ENCODE results near the gene SGMS1.

Gene SGMS1

DNA sequence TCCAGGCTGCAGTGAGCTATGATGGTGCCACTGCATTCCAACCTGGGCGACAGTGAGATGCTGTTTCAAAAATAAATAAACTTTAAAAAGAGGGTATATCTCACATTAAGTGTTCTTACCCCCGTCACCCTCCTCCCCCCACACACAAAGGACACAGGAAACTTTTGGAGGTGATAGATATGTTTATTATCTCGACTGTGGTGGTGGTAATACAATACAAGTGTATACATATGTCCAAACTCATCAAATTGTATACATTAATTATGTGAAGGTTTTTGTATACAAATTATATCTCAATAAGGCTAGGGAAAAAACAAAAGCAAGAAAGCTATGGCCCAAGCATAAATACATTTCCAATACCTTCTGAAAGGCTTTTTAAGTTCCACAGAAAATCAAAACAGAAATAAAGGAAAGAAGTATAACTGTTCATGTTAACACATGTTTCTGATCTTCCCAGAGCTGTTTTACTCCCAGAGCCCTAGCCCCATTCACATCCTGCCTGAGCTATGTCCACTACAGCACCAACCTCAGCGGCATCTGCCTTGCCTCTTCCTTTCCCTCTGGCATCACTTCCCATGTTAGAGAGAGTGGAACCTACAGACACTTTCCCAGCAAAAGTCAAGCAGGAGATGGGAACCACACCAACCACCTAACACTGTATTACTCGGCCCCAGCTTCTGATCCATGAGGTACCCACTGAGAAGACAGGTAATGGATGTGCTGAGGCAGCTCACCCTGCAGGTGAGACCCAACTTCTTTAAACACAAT lies 48.1 kb downstream of the SGMS1 start:
- Histone ChIP-seq H3K79me2 (ENCODE audit: insufficient read depth, low read length) (no peaks in the 10 kb centered on the region), H3K9me3 (ENCODE audit: low read length) (peaks cover 8% of the 10 kb centered on the region; the same call in 1 of the 2 replicates), H2AFZ (ENCODE audit: low read length) (no peak overlapping the region), H3K4me1 (ENCODE audit: insufficient read depth, low read length, severe bottlenecking) (no peaks in the 10 kb centered on the region), H3F3A (ENCODE audit: insufficient read depth, low read length) (no peaks in the 10 kb centered on the region), H3K27me3 (ENCODE audit: insufficient read depth, low read length) (no peaks in the 10 kb centered on the region), H3K9me2 (ENCODE audit: low read depth, low read length) (no peaks in the 10 kb centered on the region), H3K4me2 (ENCODE audit: low read length) (no peak overlapping the region), H3K27ac (ENCODE audit: low read depth, low read length, poor library complexity, severe bottlenecking) (no peak overlapping the region), H3K9ac (ENCODE audit: low read length) (no peak overlapping the region), H3K4me3 (ENCODE audit: low read depth, low read length, poor library complexity, severe bottlenecking) (no peak overlapping the region), H4K20me1 (ENCODE audit: insufficient read depth, low read length) (no peaks in the 10 kb centered on the region), H3K36me3 (ENCODE audit: insufficient read depth, low read length) (no peaks in the 10 kb centered on the region)
- TF ChIP-seq EZH2 (IDR thresholded peaks at IDR 0.05; ENCODE audit: borderline replicate concordance, low read length), result no peak
- TF ChIP-seq CTCF (IDR thresholded peaks at IDR 0.05; ENCODE audit: low read length), result no peak

DNA sequence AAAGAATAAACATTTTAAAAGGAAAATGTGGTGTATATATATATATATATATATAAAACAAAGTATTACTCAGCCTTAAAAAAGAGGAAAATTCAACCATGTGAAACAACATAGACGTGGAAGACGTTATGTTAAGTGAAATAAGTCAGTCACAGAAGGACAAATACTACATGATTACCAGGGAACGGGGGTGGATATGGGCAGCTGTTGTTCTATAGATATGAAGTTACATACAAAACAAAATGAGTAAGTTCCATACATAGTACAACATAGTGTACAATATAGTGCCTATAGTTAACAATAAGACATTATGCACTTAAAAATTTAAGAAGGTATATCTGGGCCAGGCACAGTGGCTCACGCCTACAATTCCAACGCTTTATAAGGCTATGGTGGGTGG lies 48.8 kb downstream of the SGMS1 start:
- Histone ChIP-seq H3K36me3 (ENCODE audit: insufficient read depth, low read length) (no peaks in the 10 kb centered on the region), H3K9me2 (ENCODE audit: low read depth, low read length) (no peaks in the 10 kb centered on the region), H3K4me3 (ENCODE audit: low read depth, low read length, poor library complexity, severe bottlenecking) (no peak overlapping the region), H3F3A (ENCODE audit: insufficient read depth, low read length) (no peaks in the 10 kb centered on the region), H2AFZ (ENCODE audit: low read length) (no peak overlapping the region), H3K4me1 (ENCODE audit: insufficient read depth, low read length, severe bottlenecking) (no peaks in the 10 kb centered on the region), H3K4me2 (ENCODE audit: low read length) (no peak overlapping the region), H3K27me3 (ENCODE audit: insufficient read depth, low read length) (no peaks in the 10 kb centered on the region), H4K20me1 (ENCODE audit: insufficient read depth, low read length) (no peaks in the 10 kb centered on the region), H3K9me3 (ENCODE audit: low read length) (peaks cover 8% of the 10 kb centered on the region; the same call in 1 of the 2 replicates), H3K9ac (ENCODE audit: low read length) (no peak overlapping the region), H3K27ac (ENCODE audit: low read depth, low read length, poor library complexity, severe bottlenecking) (no peak overlapping the region), H3K79me2 (ENCODE audit: insufficient read depth, low read length) (no peaks in the 10 kb centered on the region)
- TF ChIP-seq EZH2 (IDR thresholded peaks at IDR 0.05; ENCODE audit: borderline replicate concordance, low read length) (no peak), CTCF (IDR thresholded peaks at IDR 0.05; ENCODE audit: low read length) (no peak)

- H2AFZ ChIP-seq (ENCODE audit: low read length), result no peak overlapping the region
- no peak overlapping the region for H3K27ac ChIP-seq (ENCODE audit: low read depth, low read length, poor library complexity, severe bottlenecking)
- no peaks in the 10 kb centered on the region for H3K4me1 ChIP-seq (ENCODE audit: insufficient read depth, low read length, severe bottlenecking)
- no peak overlapping the region for H3K4me3 ChIP-seq (ENCODE audit: low read depth, low read length, poor library complexity, severe bottlenecking)
- no peaks in the 10 kb centered on the region for H3K36me3 ChIP-seq (ENCODE audit: insufficient read depth, low read length)
- no peak overlapping the region for H3K9ac ChIP-seq (ENCODE audit: low read length)
- no peak for TF ChIP-seq CTCF (IDR thresholded peaks at IDR 0.05; ENCODE audit: low read length)
- TF ChIP-seq EZH2 (IDR thresholded peaks at IDR 0.05; ENCODE audit: borderline replicate concordance, low read length), result no peak
- no peak overlapping the region for H3K4me2 ChIP-seq (ENCODE audit: low read length)
- no peaks in the 10 kb centered on the region for H3K9me2 ChIP-seq (ENCODE audit: low read depth, low read length)
- H3F3A ChIP-seq (ENCODE audit: insufficient read depth, low read length), result no peaks in the 10 kb centered on the region
- peaks cover 8% of the 10 kb centered on the region; the same call in 1 of the 2 replicates for H3K9me3 ChIP-seq (ENCODE audit: low read length)
- H4K20me1 ChIP-seq (ENCODE audit: insufficient read depth, low read length), result no peaks in the 10 kb centered on the region
- H3K79me2 ChIP-seq (ENCODE audit: insufficient read depth, low read length), result no peaks in the 10 kb centered on the region
- no peaks in the 10 kb centered on the region for H3K27me3 ChIP-seq (ENCODE audit: insufficient read depth, low read length)
Observed at GRCh38 chr10:50574305-50574704, 49.5 kb downstream of the SGMS1 start.

Data from OCI-LY1 (cell line).